Epithelial cell of umbilical artery (primary cell): Measurements from ENCODE around the gene GALNT5. TPM values are rescaled to one million over a fixed set of nuclear protein-coding genes. Genes with fewer than 3 reads are reported as not detected.

Experiments
- total RNA-seq: library from RNA; depleted of rRNA; stranded (reverse); fragments of >200 nt; gene quantifications from 2 replicates; pipeline ENCODE4 v1.2.3, GENCODE V29; 2014

Gene GALNT5
- under 0.01 and 0.30 TPM in 2 replicates for total RNA-seq

GRCh38 chr2:157257312-157258252 is at the start of gene GALNT5:
Gene GALNT5 (plus strand): TSS chr2:157257705. CDS start chr2:157258083, 378 bp downstream.

GRCh38 chr2:157325786-157326185 is 68.3 kb downstream of the GALNT5 start, which contains the start of gene ERMN:
Gene ERMN (minus strand): TSS chr2:157325824. CDS start chr2:157325642, 182 bp downstream.

Other genes starting within 250 kb of the GALNT5 start
- gene ERMN, start 68.1 kb downstream of the GALNT5 start, total RNA-seq: not detected in 2 replicates
- gene CYTIP, start 186.4 kb downstream of the GALNT5 start, total RNA-seq: not detected in 2 replicates